ENCODE data around the gene GEMIN7. TPM values are rescaled to one million over a fixed set of nuclear protein-coding genes. Genes with fewer than 3 reads are reported as not detected.

Gene GEMIN7
- total RNA-seq, 1 experiment from 2014 or later: 35.5 TPM

DNA sequence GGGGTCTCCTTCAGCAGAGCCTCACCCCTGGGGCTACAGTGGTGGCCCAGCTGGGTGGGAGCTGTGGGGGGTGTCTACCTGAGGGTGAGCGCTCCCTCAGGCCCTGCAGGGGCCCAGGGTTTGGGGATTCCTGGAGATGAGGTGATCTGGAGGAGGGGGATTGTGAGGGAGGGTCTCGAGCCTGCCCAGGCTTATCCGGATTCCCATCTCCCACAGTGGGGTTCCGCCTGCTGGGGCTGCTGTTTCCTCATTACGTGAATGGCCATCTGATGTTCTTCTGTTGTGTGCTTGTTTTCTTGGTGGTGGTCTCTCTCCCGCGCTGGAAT lies 18.4 kb downstream of the GEMIN7 start:
- H3K4me1 ChIP-seq (ENCODE audit: insufficient read depth, low read length): peaks cover 27% of the 10 kb centered on the region
- H3K27ac ChIP-seq (ENCODE audit: low read length): peak overlapping the region; percentile 91
- H3K4me2 ChIP-seq (ENCODE audit: low read length): no peak overlapping the region
- intact Hi-C loops (cut with micrococcal nuclease): loop anchor here (10.0 kb wide), 1 partner anchor 237 kb away; no protein-coding TSS in a partner anchor
- BruUV-seq (replicated peaks): no TSS peak
- H3K79me2 ChIP-seq (ENCODE audit: low read length): peaks cover 96% of the 10 kb centered on the region
- no peak overlapping the region for H3K4me3 ChIP-seq (ENCODE audit: low read length)
- no peaks in the 10 kb centered on the region for H3K9me2 ChIP-seq (replicated peaks; ENCODE audit: low read length)
- ChIA-PET POLR2A (ENCODE audit: unreplicated experiment) (no interaction called here), CTCF (no interaction called here)
- TF ChIP-seq EZH2phosphoT487 (IDR thresholded peaks at IDR 0.05; ENCODE audit: borderline replicate concordance, low read length) (no peak), EZH2 (IDR thresholded peaks at IDR 0.05; ENCODE audit: low read length, unreplicated experiment) (no peak), CTCF (conservative IDR thresholded peaks at IDR 0.05; ENCODE audit: low read depth, low read length) (no peak)
- DNase-seq (no peak), ATAC-seq (no peak)
- H2AFZ ChIP-seq (ENCODE audit: low read length): no peak overlapping the region
- no peaks in the 10 kb centered on the region for H3K36me3 ChIP-seq (ENCODE audit: low read depth, low read length)
- H4K20me1 ChIP-seq (ENCODE audit: low read length): peaks cover 10% of the 10 kb centered on the region; the same call in 1 of the 2 replicates
- H3K9me3 ChIP-seq (ENCODE audit: low read length): no peaks in the 10 kb centered on the region
- no peaks in the 10 kb centered on the region for H3K27me3 ChIP-seq (ENCODE audit: low read length)
- H3K9ac ChIP-seq (ENCODE audit: low read length): no peak overlapping the region
- no peaks in the 10 kb centered on the region for H3F3A ChIP-seq (ENCODE audit: low read length, unreplicated experiment)

DNA sequence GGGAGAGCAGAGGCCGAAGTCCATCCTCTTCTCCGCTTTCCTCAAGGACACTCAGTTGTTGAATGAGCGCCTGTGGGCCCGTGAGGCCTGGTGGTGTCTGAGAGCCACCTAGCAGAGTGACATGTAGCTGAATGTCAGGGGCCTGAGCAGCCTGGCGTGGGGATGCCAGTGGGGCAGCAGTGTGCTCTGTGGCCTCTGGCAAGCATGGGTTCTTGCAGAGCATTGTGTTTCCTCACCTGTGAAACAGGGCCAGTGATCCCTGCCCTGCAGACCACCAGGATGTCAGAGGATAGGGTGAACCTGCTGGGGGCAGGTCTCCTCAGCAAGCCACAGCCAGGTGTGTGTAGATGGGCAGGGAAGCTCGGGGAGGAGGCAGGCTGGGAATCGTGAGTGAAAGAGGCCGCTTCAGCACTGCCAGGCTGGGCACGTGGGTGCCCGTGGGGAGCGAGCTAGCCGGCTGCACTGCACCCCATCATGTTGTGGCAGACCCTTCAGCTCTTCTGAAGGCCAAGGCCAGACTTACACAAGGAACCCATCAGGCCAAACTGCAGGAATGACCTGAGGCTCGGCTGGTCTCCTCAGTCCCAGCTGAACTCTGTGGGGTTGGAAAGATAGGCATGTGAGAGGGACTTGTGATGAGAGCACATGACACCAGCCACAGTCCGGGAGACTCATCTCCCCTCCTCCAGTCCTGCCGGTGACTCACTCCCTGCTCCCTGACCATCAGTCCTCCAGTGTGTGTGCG lies 18.9 kb downstream of the GEMIN7 start:
- peaks cover 100% of the 10 kb centered on the region for H3K79me2 ChIP-seq (ENCODE audit: low read length)
- ChIA-PET POLR2A (ENCODE audit: unreplicated experiment) (no interaction called here), CTCF (no interaction called here)
- peaks cover 27% of the 10 kb centered on the region for H3K4me1 ChIP-seq (ENCODE audit: insufficient read depth, low read length)
- H3F3A ChIP-seq (ENCODE audit: low read length, unreplicated experiment): no peaks in the 10 kb centered on the region
- intact Hi-C loops (cut with micrococcal nuclease): loop anchor here (10.0 kb wide), 1 partner anchor 237 kb away; no protein-coding TSS in a partner anchor
- H4K20me1 ChIP-seq (ENCODE audit: low read length): peaks cover 10% of the 10 kb centered on the region; the same call in 1 of the 2 replicates
- TF ChIP-seq CTCF (conservative IDR thresholded peaks at IDR 0.05; ENCODE audit: low read depth, low read length): no peak
- TF ChIP-seq EZH2phosphoT487 (IDR thresholded peaks at IDR 0.05; ENCODE audit: borderline replicate concordance, low read length): no peak
- TF ChIP-seq EZH2 (IDR thresholded peaks at IDR 0.05; ENCODE audit: low read length, unreplicated experiment): no peak
- peak overlapping the region; percentile 52; the same call in 1 of the 2 replicates for H3K4me3 ChIP-seq (ENCODE audit: low read length)
- peak overlapping the region; percentile 67 for H3K9ac ChIP-seq (ENCODE audit: low read length)
- H3K27me3 ChIP-seq (ENCODE audit: low read length): no peaks in the 10 kb centered on the region
- peak; percentile 87 for DNase-seq
- BruUV-seq (replicated peaks): no TSS peak
- peak; percentile 99 for ATAC-seq
- H3K36me3 ChIP-seq (ENCODE audit: low read depth, low read length): no peaks in the 10 kb centered on the region
- peak overlapping the region; percentile 80 for H3K4me2 ChIP-seq (ENCODE audit: low read length)
- peak overlapping the region; percentile 57; the same call in 1 of the 2 replicates for H2AFZ ChIP-seq (ENCODE audit: low read length)
- no peaks in the 10 kb centered on the region for H3K9me3 ChIP-seq (ENCODE audit: low read length)
- H3K9me2 ChIP-seq (replicated peaks; ENCODE audit: low read length): no peaks in the 10 kb centered on the region
- peak overlapping the region; percentile 91 for H3K27ac ChIP-seq (ENCODE audit: low read length)

Data from PC-3 (cell line).